COLO829 (cell line): Measurements from ENCODE around the gene UPP2.

Experiments
- DNase-seq: peaks from one replicate; pipeline ENCODE4 v3.0.0; 2012; ENCODE audit warnings: low spot score

The UPP2 gene

GRCh38 chr2:158104903-158105302, 3.2 kb downstream of the UPP2 start:
- DNase-seq, result no peak

- DNase-seq, result no peak
These were observed 11.3 kb downstream of the UPP2 start for GRCh38 chr2:158112992-158113391.

- DNase-seq, result no peak
These were observed 12.1 kb downstream of the UPP2 start for GRCh38 chr2:158113741-158114295.

- DNase-seq, result no peak
These were observed 12.8 kb downstream of the UPP2 start for GRCh38 chr2:158114516-158114915.

GRCh38 chr2:158115202-158115767, 13.6 kb downstream of the UPP2 start:
- no peak for DNase-seq

- DNase-seq, result no peak
These were observed 15.3 kb downstream of the UPP2 start for GRCh38 chr2:158116936-158117335.

- no peak for DNase-seq
These were observed 18.4 kb downstream of the UPP2 start for GRCh38 chr2:158120102-158120501.

- DNase-seq, result no peak
These were observed 19.3 kb downstream of the UPP2 start for GRCh38 chr2:158120664-158121641.

- DNase-seq, result no peak
These were observed 23.2 kb downstream of the UPP2 start for GRCh38 chr2:158124896-158125295.

- no peak for DNase-seq
These were observed 24.3 kb downstream of the UPP2 start for GRCh38 chr2:158125756-158126498.

- DNase-seq, result no peak
These were observed 25.7 kb downstream of the UPP2 start for GRCh38 chr2:158127380-158127804.

- DNase-seq, result no peak
These were observed 26.7 kb downstream of the UPP2 start for GRCh38 chr2:158128168-158128973.

GRCh38 chr2:158129037-158129436, 27.4 kb downstream of the UPP2 start:
- DNase-seq, result no peak

GRCh38 chr2:158130832-158131473, 29.3 kb downstream of the UPP2 start:
- no peak for DNase-seq

- DNase-seq, result no peak
These were observed 29.8 kb downstream of the UPP2 start for GRCh38 chr2:158131483-158131912.

GRCh38 chr2:158131919-158132566, 30.4 kb downstream of the UPP2 start:
- DNase-seq, result no peak

- no peak for DNase-seq
These were observed 32.4 kb downstream of the UPP2 start for GRCh38 chr2:158134055-158134454.

- DNase-seq, result no peak
These were observed 33.0 kb downstream of the UPP2 start for GRCh38 chr2:158134655-158135054.

- no peak for DNase-seq
These were observed 33.4 kb downstream of the UPP2 start for GRCh38 chr2:158135096-158135495.

GRCh38 chr2:158138255-158138654, 36.6 kb downstream of the UPP2 start:
- DNase-seq, result no peak
